Fibroblast of gingiva (primary cell): Measurements from ENCODE around the gene FBLN5.
"Not testable (repeated sequence)": the region's sequence is repeated elsewhere in the genome, so short reads cannot be mapped to it uniquely, and the experiment has no call there.

Source experiments
- DNase-seq: peaks from one replicate; pipeline ENCODE4 v3.0.0-alpha.2; 2011; ENCODE audit warnings: low read depth

The FBLN5 gene

DNA sequence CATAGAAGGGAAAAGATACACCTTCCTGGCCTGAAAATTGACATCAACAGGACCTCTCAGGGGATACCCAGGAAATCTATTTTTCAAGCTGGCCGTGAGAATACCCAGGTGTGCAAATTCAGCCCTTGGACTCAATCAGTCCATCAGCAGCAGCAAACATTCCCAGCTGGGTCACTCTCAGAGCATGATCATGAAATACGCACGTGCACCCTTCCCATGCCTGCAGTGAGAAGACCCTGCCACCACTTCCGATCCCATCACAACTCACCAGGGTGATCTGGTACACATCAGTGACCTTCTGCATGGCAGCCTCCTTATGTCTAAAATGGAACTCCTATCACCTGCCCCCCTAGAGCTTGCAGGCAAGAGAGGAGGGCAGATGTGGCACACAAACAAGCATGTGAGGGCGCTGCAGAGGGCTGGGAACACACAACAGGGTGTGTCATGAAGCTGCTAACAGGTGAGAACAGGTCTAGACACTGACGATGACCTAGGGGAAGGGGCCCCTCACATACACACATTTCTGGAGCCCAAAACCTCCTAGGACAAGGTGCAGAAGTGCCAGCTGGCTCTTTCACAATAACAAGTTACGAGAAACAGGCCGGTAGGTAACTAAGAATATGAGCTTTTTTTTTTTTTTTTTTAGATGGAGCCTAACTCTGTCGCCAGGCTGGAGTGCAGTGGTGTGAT lies 42.4 kb downstream of the FBLN5 start:
- DNase-seq, result no peak

DNA sequence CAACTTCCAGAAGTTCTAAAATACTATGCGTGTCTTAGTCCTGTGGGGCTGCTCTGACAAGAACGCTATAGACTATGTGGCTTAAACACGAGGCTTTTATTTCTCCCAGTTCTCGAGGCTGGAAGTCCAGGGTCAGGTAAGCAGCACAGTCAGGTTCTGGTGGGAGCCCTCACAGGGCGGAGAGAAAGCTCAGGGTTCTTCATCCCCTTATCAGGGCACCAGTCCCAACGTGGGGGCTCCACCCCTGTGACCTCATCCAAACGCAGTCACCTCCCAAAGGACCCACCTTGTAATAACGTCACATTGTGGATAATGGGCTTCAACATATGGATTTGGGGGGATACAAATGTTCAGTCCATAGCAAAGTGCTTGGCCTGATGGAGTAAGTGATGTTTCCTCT lies 43.0 kb downstream of the FBLN5 start:
- DNase-seq, result no peak

DNA sequence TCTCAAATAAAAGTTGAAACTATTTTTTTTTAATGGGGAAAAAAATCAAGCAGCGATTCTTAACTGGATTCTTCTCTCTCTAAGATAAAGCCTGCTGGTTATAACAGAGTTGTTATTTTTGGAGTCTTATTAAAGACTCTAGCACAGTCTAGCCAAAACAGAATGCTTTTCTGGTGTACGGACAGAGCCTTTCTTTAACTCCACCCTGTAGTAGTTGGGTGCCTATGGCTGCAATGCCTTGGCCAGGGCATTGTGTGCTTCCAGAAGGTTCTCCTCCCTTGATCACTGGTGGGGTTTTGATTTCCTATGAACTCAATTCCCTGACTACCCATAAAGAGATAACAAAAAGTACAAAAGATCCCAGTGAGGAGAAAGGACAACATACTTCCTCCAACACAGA lies 44.4 kb downstream of the FBLN5 start:
- no peak for DNase-seq

DNA sequence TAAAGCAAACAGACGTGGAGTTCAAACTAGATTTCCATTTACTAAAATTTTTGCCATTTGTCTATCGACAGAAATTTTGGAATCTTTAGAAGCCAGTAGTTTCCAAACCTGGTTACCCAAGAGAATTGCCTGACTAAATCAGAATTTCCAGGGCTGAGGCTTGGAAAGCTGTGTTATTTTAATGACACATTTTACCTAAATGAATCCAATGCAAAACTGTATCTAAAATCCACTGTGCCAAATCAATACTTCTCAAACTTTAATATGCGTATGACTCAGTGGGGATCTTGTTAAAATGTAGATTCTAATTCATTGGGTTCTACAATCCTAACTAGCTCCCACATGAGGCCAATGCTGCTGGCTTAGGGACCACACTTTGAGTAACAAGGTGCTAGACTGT lies 45.2 kb downstream of the FBLN5 start:
- no peak for DNase-seq

DNA sequence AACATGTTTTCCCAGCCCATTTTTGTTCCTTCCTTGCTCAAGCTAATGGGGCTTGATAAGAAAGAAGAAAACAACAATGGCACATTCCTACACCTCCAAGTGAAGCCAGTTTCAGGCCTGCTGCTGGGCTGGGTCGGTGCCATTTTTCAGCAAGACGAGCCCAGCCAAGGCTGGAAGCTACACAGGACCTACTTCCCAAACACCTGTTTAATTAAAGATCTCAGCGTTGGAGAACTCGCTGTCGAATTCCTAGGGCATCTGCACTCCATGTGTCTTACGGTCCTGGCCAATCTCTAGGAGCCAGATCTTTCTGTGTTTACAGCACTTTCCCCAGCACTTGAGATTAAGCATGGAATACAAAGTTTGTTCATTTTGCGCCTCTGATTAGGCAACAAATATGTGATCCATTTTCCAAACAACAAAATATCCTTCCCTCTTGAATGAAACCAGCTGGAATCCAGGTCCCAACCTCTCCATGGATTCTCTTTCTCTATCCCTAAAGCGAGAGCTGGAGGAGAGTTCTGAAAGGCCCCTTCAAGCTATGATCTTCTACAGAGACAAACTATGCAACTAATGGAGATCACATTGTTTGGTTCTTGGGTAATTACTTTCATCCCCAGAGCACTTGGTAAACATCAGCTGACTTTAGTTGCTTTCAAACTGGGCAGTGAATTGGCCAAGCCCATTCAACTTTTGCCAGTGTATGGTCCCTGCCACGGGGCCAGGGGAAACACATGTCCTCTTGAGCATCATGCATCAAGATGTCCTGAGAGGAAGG lies 45.9 kb downstream of the FBLN5 start:
- peak; percentile 66 for DNase-seq

DNA sequence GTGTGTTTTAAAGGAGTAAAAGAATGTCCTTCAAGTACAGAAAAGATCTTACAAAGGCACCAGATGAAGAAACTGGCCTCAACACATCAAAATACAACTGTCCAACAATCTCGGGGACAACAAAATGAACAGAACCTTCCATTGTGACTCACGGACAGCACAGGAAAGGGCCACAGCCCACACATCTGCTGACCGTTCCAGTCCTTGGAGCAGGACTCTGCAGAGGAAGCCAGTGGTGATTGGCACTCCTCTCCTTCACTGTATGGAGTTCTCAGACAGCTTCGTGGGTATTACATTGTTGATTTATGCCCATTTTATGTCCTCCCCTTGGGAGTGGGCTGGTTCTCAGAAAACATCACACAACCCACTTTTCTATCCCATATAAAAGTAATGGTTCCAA lies 47.7 kb downstream of the FBLN5 start:
- no peak for DNase-seq

DNA sequence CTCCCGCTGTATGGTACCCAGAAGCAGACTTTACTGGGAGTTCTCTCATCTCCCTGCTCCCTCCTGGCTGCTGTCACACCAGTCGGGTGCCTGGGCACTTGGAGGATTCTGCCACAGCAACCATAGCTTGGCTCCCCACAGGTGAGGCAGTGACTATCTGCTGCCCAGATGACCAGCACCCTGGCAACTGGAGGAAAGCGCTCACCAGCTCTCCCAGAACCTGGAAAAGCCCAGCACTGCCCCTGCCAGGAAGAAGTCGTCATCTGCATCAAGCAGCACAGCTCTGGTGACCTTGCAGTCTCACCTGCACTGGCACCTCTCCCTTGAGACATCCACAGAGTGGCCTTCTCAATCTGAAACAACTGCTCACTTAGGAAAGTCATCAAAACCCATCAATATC lies 48.3 kb downstream of the FBLN5 start:
- no peak for DNase-seq

DNA sequence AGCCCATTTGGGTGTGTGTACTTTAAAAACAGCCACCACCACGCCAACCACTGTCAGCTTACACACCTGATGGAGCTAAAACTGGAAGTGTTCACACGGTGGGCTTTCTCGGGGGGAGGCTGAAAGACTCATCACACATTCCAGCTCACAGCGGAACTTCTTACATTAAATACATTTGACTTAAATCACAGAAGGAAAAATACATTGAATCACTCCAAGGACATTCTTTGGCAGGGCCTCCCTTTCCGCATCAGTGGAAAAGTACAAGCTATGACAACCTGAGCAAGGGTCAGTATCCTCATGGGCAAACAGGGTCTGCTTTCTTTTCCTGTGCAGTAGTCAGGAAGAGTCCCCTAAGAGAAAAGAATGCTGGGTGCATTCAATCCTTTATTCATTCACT lies 49.1 kb downstream of the FBLN5 start:
- peak; percentile 69 for DNase-seq

DNA sequence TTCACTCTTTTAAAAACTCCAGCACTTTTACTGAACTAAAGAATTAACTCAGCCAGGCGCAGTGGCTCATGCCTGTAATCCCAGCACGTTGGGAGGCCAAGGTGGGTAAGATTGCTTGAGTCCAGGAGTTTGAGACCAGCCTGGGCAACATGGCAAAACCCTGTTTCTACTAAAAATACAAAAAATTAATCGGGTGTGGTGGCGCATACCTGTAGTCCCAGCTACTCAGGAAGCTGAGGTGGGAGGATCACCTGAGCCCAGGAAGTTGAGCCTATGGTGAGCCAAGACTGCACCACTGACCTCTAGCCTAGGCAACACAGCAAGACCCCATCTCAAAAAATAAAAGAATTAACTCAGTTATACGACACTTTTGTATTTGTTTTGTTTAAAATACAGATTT lies 49.8 kb downstream of the FBLN5 start:
- not testable (repeated sequence) for DNase-seq

DNA sequence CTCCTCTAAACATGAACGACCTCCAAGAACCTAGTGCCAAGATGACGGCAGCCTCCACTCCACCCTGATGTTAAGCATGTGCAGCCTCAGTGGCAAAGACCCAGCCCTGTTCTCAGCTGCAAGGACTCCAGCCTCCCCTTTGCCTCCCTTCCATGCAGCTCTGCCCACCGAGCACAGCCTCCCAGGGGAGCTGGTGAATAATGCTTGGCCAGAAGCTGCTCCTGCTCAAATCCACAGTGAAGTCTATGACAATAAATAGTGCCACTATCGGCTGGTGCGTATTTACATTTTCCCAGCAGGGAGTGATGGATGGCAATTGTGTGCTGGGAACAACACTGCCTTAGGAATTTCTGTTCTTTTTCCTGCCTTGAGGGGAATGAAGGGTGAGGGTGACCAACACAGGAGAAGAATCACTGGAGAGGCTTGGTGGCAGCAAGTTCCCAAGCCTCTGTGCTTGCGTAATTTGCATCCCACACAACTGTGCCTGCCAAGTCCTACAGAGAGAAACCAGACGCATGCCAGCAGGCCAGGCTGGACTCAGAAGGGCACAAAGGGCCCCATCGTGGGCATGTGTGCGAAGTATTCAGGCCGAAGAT lies 50.3 kb downstream of the FBLN5 start:
- DNase-seq, result peak; percentile 95

DNA sequence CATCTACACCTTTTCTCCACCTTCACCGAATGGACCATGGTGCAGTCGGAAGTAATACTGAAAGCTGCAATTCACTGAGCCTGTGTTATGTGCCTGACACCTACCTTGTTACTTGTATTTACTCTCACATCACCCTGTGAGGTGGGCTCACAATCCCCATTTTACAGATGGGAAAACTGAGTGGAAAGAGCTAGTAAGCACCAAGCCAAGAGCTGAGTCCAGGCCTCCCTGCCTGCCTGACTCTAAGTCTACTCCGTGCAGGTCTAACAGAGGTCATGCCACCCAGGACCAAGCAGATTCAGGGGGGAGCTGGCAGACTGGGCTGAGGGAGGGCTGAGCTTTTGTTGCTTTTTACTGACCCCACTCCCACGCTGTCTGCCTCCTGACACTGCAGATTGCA lies 51.1 kb downstream of the FBLN5 start:
- DNase-seq, result no peak

DNA sequence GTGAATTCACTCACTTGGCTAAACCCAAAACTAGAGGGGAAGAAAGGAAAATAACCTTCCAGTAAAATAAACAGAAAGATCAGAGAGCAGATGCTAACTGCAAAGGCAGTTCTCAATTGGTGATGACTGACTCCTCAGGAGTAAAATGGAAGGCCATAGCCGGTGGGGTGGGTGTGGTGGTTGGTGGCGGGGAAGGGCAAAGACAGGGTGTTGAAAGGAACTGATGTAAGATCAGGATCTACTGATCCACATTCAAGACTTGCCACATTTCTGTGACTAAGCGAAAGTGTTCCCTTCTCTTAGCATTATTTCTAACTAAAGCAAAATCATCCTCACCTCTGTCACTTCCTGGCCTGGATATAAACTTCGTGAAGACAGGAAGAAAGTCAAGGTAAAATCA lies 53.8 kb downstream of the FBLN5 start:
- no peak for DNase-seq

DNA sequence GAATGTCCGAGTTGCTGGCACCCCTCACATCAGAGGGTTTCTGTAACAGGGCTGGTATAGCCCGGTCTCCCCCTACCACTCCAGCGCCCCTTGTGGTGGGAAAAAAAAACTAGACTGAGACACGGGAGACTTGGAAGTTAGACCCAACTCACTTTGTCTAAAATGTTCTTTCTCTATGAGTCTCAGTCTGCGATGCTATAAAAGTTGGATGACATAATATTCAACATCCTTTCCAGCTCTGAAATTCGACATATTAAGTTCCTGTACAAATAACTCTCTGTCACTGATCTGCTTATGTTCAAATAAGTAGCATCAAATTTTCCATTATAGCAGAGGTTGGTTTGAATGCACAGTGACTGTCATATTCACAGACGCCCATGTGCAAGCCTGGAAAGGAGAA lies 54.5 kb downstream of the FBLN5 start:
- no peak for DNase-seq

DNA sequence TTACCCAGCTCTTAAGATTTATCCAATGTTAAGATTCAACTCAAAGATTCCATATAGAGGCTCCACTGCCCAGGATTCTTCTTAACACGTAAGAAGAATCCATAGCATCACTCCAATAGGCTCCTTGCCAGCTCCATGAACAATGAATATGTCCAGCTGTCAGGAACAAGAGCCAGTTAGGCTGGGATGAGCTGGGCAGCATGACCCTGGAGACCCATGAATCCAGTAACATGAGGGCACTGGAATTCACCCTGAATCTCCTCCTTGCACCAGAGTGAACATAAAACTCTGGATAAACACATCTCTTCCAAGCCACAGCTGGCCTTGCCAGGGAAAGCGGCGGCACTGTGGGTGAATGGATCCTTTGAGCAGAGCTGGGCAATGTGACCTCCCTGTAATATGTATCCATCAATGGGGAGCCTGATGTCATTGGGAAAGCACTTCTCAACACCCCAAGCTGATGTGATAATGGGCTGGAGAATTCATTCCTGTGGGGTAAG lies 55.7 kb downstream of the FBLN5 start:
- DNase-seq, result peak; percentile 82

DNA sequence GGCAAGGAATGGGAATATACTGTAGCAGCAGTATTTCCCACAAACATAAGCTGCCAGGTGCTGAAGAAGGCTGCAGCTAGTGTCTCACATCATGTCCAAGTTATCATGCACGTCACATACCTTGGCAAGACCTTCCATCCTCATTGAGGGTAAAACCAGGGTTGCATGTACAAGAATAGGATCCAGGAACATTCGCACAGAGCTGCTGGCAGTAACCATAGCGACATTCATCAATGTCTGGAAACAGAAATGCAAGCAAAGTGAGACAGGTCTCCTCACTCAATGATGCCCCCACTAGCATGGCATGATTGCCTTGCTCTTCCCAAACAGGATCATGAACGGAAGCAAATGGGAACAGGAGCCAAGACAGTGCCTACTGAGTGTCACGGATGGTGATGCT lies 56.4 kb downstream of the FBLN5 start:
- DNase-seq, result no peak

DNA sequence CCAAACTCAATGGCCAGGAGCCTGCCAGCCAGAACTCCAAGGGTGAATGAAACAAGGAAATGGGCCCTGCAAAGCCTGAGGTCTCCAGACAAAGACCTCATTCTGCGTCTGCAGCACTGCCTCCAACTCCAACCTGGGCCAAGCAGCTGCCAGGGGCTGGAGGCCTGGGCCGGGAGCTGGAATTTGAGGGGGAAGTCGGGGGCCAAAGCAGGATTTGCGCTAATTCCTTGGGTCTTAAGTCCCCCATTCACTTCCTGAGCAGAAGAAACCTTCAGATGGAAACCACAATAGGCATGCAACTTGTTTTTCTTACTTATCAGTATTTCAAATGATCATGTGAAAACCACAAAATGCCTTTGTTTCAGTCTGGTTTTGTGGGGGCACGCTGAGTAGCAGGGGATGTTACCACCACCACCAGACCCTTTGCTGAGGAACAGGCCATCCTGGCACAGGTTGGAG lies 57.2 kb downstream of the FBLN5 start:
- no peak for DNase-seq

DNA sequence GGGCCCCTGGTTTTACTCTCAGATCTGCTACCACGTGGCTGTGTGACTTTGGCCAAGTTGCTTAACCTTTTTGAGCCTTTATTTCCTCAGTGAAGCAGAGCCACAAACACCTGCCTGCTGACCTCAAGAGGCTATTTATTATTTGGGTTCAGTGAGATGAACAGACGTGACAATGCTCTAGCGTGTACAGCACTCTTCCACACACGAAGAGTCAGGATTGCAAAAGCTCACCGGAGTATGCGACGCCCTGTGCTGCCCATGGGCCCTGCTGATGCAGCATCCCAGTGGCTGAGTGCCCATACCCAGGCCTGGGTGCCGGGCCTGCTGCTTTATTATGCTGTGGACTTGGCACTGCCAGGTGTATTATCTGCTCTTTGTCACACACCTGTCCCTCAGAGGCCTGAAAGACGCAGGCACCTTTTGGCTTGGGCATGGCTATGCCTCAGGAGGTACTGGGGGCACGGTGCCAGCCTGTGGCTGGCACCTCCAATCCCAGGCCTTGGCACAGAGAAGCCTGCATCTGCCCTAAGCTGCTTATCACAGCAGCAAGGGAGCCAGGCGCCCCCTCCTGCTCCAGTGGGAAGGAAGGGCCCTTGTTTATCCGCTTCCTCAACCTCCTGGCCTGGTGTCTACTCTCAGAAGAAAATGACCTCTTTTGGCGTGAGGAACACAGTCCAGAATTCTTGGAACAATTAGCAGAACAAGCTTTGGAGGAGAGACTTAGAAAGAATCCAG lies 57.9 kb downstream of the FBLN5 start:
- no peak for DNase-seq

DNA sequence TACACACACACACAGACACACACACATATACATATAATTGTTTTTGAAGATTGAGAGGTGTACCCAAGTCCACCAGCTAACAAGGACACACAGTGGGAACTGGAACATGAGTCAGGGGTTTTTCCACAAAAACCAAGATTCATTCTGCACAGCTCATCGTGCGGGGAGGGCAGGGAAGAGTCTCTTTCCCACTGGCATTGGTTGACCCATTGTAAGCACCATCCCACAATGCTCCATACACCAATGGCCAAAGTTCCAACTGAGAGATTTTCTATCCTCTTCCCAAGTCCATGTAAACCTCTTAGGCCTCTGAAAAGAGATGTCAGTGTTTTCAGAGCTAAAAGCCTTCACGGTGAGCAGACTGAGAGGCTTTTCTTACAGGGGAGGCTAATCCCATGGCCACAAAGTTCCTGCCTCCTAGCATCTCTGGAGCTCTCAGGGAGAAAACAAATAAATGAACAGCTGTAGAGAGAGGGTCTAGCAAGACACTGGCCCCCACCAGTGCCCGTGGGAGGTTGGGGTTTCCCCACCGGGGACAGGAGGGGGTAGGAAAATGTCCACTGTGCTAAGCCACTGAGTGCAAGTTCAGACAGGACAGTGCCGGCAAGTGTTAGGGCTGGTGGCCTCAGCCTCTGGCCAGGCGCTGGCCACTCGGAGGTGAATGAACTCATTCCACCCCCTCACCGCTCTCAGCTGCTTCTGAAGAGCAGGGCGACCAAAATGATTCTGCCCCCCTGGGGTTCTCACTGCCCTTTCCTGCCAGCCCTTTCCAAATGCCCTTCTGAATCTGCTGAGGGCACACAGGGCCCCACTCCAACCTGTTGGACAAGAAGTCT lies 58.6 kb downstream of the FBLN5 start:
- no peak for DNase-seq

DNA sequence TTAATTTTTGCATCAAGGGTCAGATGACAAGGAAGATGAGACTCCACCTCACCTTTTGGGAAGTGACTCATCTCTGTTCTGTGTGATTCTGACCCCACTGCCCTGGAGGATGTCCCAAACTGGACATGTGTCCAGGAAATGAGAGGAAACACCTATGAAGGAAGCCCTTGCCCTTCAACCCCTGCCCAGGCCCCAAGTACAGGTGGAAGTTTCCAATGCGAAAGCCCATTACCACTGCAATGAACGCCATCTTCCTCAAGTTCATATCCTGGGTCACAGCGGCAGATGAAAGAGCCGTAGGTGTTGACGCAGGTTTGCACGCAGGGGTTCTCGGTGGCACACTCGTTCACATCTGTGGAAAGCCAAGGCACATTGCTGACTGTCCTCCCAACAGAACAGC lies 60.5 kb downstream of the FBLN5 start:
- no peak for DNase-seq

DNA sequence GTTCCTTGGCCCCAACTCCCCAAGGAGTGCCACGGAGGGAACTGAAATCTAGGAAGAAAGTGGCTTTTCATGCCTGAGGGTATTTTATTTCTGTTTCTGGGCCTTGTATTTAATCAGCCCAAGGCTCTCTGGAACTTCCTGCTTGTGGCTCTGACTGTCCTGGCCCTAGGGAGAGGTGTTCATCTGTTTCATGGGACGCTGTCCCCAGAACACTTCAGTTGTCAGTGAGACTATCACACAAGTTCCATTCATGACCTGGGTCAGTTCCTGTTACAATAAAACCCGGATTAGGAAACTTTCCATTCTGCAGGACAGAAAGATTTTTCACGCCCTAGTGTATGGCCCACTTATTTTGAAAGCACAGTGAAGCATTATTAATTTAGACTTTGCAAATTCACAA lies 61.7 kb downstream of the FBLN5 start:
- no peak for DNase-seq

DNA sequence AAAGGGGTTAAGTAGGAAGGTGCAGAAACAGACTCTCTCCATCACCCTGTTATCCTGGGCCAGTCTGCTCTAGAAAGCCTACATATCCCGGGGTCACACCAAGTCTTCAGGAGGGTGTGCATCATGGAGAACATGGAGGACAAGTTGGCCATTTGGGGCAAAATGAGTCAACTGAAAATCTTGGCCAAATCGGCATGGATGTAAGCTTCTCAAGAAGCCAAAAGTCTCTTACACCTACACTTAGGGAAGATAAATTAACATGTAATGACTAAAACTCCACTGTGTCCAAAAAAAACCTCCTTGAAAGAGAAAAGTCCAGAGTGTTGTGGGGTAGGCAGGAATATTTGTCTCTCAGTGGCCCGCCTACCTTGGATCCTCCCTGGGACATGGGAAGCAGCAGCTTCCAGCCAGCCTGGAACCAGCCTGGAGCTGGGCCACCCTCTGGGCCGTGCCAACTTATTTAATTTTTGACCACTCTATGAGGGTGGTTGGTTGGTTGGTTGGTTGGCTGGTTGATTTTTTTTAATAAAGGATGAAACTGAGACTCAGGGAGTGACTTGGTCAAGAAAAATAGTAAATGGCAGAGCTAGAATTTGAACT lies 62.3 kb downstream of the FBLN5 start:
- no peak for DNase-seq
